Measurements from ENCODE around the gene EFCAB11. TPM values are rescaled to one million over a fixed set of nuclear protein-coding genes. Genes with fewer than 3 reads are reported as not detected.
A peak's percentile ranks its signal among the peaks of the same experiment; 100 is the strongest.

The EFCAB11 gene
- total RNA-seq, result 10 to 100 TPM in 1 of 3 donors, 1 to 10 TPM in 2; 6.4 to 13.6 (median 6.9) TPM

- TF ChIP-seq POLR2AphosphoS5 (IDR thresholded peaks at IDR 0.05) (peak; percentile 23 to 76 (median 33)), CTCF (IDR thresholded peaks at IDR 0.05) (no peak), POLR2A (IDR thresholded peaks at IDR 0.05) (no peak)
- peak; percentile 97 to 98 for DNase-seq (ENCODE audit: low spot score in 2 of 2)
- H3K4me1 ChIP-seq, result peaks cover 0 to 10% of the 10 kb centered on the region in 2 donors
- intact Hi-C loops (cut with DNase I; ENCODE audit: low total_unique reads), result no loop called here
- peak within 1 kb of the TSS; percentile 95 to 97 for H3K27ac ChIP-seq
- H3K4me3 ChIP-seq, result peak within 1 kb of the TSS; percentile 84 to 96 (median 96)
- H3K9me3 ChIP-seq, result no peaks in the 10 kb centered on the region
- H3K27me3 ChIP-seq, result no peaks in the 10 kb centered on the region
- H3K36me3 ChIP-seq, result no peaks in the 10 kb centered on the region
Measured at GRCh38 chr14:89954070-89955021, at the start of gene EFCAB11. TSS of gene EFCAB11 (minus strand) at chr14:89954730. CDS start at chr14:89954660, 70 bp downstream.

GRCh38 chr14:90003526-90004307 lies 49.2 kb upstream of the EFCAB11 start:
- H3K36me3 ChIP-seq, result no peaks in the 10 kb centered on the region
- no peak overlapping the region for H3K27ac ChIP-seq
- no peaks in the 10 kb centered on the region for H3K9me3 ChIP-seq
- DNase-seq (ENCODE audit: low spot score in 2 of 2), result no peak
- H3K4me3 ChIP-seq, result no peak overlapping the region
- TF ChIP-seq CTCF (IDR thresholded peaks at IDR 0.05), result no peak
- TF ChIP-seq POLR2AphosphoS5 (IDR thresholded peaks at IDR 0.05), result no peak
- intact Hi-C loops (cut with DNase I; ENCODE audit: low total_unique reads), result no loop called here
- no peaks in the 10 kb centered on the region for H3K4me1 ChIP-seq
- H3K27me3 ChIP-seq, result no peaks in the 10 kb centered on the region

GRCh38 chr14:90000935-90001334 lies 46.4 kb upstream of the EFCAB11 start:
- no peak for DNase-seq (ENCODE audit: low spot score in 2 of 2)
- H3K4me1 ChIP-seq, result no peaks in the 10 kb centered on the region
- no peak overlapping the region for H3K27ac ChIP-seq
- H3K27me3 ChIP-seq, result no peaks in the 10 kb centered on the region
- H3K9me3 ChIP-seq, result no peaks in the 10 kb centered on the region
- no peaks in the 10 kb centered on the region for H3K36me3 ChIP-seq
- no peak overlapping the region for H3K4me3 ChIP-seq
- no peak for TF ChIP-seq CTCF (IDR thresholded peaks at IDR 0.05)
- no peak for TF ChIP-seq POLR2A (IDR thresholded peaks at IDR 0.05)
- TF ChIP-seq POLR2AphosphoS5 (IDR thresholded peaks at IDR 0.05), result no peak
- intact Hi-C loops (cut with DNase I; ENCODE audit: low total_unique reads), result no loop called here

GRCh38 chr14:89996963-89997362 lies 42.4 kb upstream of the EFCAB11 start:
- H3K9me3 ChIP-seq, result no peaks in the 10 kb centered on the region
- no peaks in the 10 kb centered on the region for H3K4me1 ChIP-seq
- DNase-seq (ENCODE audit: low spot score in 2 of 2), result no peak
- TF ChIP-seq POLR2AphosphoS5 (IDR thresholded peaks at IDR 0.05), result no peak
- no peak overlapping the region for H3K27ac ChIP-seq
- no peaks in the 10 kb centered on the region for H3K27me3 ChIP-seq
- intact Hi-C loops (cut with DNase I; ENCODE audit: low total_unique reads), result no loop called here
- H3K4me3 ChIP-seq, result no peak overlapping the region
- peaks cover 11% of the 10 kb centered on the region for H3K36me3 ChIP-seq

GRCh38 chr14:89992273-89992672 lies 37.7 kb upstream of the EFCAB11 start:
- intact Hi-C loops (cut with DNase I; ENCODE audit: low total_unique reads), result no loop called here
- H3K4me3 ChIP-seq, result no peak overlapping the region
- H3K36me3 ChIP-seq, result peaks cover 11% of the 10 kb centered on the region
- H3K27ac ChIP-seq, result no peak overlapping the region
- no peaks in the 10 kb centered on the region for H3K9me3 ChIP-seq
- no peak for DNase-seq (ENCODE audit: low spot score in 2 of 2)
- TF ChIP-seq POLR2A (IDR thresholded peaks at IDR 0.05) (no peak), POLR2AphosphoS5 (IDR thresholded peaks at IDR 0.05) (no peak), CTCF (IDR thresholded peaks at IDR 0.05) (no peak)
- H3K27me3 ChIP-seq, result no peaks in the 10 kb centered on the region
- no peaks in the 10 kb centered on the region for H3K4me1 ChIP-seq

Data from breast epithelium (tissue), 4 donors.